Measurements from ENCODE around the gene LYPD4.
"Not testable (repeated sequence)": the region's sequence is repeated elsewhere in the genome, so short reads cannot be mapped to it uniquely, and the experiment has no call there.

Gene LYPD4

DNA sequence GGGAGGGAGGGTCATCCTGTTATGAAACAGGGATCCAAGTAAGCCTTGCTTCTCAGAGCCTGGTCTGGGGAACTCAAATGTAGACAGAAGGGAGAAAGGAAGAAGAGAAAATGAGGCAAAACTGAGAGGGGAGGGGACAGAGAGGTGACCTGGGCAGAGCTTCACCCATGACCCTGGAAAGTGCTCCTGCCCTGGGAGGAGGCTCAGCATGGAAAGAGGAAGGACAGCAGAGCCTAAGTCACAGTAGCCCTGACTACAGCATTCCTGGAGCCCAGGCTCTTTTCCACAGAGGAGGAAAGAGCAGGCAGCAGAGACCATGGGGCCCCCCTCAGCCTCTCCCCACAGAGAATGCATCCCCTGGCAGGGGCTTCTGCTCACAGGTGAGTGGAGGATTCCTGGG is 48.1 kb downstream of the LYPD4 start, which contains the start of gene CEACAM3:
Gene CEACAM3, plus strand, starts transcription at position 226 of the 400 bp plus-strand sequence. Its CDS starts 91 bp downstream, at position 317.
- DNase-seq: no peak

DNA sequence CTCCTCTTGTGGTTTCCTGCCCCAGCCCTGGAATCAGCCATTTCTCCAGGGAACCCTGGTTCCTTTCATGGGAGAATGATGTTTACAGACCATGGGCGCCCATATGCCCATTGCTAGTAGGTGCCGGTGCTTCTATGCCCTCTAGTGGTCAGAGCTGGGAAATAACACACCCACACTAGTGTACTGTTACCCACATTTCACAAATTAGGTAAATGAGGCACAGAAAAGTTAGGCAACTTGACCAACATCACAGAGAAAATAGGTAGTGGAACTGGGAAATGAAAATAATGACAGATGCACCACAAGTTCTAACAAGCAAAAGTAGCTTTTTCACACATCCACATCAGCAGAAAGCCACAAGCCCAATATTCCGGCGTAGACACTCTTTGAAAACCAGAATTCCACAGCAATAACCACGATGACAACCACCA is 49.4 kb downstream of the LYPD4 start:
- DNase-seq: peak; percentile 75

DNA sequence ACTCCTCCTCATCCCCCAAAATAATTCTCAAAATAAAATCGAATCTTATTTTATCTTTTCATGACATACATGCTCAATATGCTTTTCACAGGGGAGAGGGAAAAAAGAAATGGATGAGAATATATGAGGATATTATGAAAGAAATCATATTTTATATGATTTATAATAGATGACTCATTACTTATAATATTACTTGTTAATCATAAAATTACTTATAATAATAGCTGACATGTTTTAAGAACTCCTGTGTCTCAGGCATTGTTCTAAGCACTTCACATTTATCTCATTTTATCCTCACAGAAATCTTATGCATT is 51.1 kb downstream of the LYPD4 start:
- no peak for DNase-seq

DNA sequence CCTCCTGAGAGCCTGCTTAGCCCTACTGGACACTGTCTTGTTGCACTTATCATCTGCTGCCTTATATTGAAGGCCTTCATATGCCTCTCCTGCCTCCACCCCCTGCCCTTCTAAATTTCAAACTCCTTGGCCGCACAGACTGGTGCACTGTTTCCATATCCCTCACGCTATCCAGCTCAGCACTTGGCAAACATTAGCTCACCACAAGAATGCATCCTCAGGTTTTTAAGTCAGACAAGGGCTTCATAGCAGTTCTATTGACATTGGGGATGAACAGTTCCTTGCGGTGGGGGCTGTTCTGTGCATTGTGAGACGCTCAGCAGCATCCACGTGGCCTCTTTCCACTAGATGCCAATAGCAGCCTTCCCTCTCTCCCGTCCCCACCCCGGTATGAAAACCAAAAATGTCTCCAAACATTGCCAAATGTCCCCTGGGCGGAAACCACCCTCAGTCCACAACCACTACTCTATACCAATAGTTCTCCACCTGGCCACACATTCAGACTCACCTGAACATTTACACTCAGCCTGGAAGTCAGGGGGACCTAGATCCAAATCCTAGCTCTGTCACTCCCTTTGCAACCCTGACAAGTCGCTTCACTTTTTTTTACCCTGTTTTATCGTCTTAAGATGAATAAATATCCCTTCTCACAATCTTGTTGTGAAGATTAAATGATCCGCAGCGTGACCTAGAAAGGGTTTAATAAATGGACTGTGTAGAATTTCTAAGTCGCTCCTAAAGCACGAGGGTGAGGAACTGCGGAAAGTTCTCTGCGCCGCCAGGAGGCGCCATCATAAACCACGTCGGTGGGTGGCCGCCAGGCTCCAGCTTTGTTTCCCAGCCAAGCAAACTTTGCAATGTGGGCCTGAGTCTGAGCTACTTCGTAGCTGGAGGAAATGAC is 51.7 kb downstream of the LYPD4 start:
- peak; percentile 51 for DNase-seq

GRCh38 chr19:41789053-41789452 is 55.4 kb downstream of the LYPD4 start:
- not testable (repeated sequence) for DNase-seq

DNA sequence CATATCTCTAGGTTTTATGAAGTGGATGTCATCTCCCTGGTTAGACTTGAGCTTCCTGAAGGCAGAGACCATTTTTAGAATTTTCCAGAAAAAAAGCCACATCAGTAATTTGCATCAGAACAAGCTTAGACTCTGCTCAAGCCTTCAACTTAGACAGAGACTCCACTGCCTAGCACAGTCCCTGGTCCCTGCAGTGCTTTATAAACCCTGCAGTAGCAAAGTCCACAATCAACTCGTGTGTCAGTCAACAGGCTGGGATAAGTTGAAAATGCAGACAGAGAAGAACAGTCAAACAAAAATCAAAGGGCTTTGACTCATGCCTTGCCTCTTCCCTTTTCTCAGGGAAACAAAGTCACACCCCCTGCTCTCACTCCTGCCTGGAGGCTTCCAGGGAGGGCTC is 56.0 kb downstream of the LYPD4 start:
- not testable (repeated sequence) for DNase-seq
